Renal pelvis (tissue), 4 donors: Measurements from ENCODE around the gene GALNT18. TPM values are rescaled to one million over a fixed set of nuclear protein-coding genes. Genes with fewer than 3 reads are reported as not detected.

Source experiments
- DNase-seq: peaks from one replicate; pipeline ENCODE4 v3.0.0-alpha.2; 2013
- polyA plus RNA-seq, 3 donors: library from polyadenylated mRNA; unstranded; fragments of 120-200 nt; gene quantifications; one replicate each; pipeline ENCODE4 v1.2.1, GENCODE V29; 2013; ENCODE audit not compliant: insufficient read length in 3 of 3

Gene GALNT18
- polyA plus RNA-seq, 3 donors: 25.4 to 28.1 (median 26.4) TPM

- no peak for DNase-seq
Measured at GRCh38 chr11:11535611-11536010, 86.2 kb downstream of the GALNT18 start.

DNA sequence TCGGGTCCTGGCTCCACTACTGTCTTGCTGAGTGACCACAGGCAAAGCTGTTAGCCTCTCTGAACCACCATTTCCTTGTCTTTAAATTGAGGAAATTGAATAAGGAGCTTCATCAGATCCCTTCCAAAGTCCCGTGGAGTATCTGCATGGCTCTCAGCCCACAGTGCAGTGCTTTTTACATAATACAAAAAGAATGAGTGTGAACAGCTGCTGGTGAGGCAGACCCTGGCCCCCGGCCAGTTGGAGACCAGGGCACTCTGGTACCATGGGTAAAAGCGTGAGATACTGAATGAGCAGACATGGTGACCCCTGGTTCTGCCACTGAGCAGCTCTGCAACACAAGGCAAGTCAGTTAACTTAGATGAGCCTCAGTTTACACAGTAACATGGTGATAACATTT lies 86.8 kb downstream of the GALNT18 start:
- DNase-seq: no peak

- DNase-seq: no peak
Measured at GRCh38 chr11:11533751-11534150, 88.1 kb downstream of the GALNT18 start.

- DNase-seq: no peak
Measured at GRCh38 chr11:11533057-11533456, 88.7 kb downstream of the GALNT18 start.

GRCh38 chr11:11532574-11532973 lies 89.2 kb downstream of the GALNT18 start:
- DNase-seq: no peak

- no peak for DNase-seq
Measured at GRCh38 chr11:11531131-11531908, 90.5 kb downstream of the GALNT18 start.

- no peak for DNase-seq
Measured at GRCh38 chr11:11528986-11529385, 92.8 kb downstream of the GALNT18 start.

- no peak for DNase-seq
Measured at GRCh38 chr11:11525283-11525682, 96.5 kb downstream of the GALNT18 start.

DNA sequence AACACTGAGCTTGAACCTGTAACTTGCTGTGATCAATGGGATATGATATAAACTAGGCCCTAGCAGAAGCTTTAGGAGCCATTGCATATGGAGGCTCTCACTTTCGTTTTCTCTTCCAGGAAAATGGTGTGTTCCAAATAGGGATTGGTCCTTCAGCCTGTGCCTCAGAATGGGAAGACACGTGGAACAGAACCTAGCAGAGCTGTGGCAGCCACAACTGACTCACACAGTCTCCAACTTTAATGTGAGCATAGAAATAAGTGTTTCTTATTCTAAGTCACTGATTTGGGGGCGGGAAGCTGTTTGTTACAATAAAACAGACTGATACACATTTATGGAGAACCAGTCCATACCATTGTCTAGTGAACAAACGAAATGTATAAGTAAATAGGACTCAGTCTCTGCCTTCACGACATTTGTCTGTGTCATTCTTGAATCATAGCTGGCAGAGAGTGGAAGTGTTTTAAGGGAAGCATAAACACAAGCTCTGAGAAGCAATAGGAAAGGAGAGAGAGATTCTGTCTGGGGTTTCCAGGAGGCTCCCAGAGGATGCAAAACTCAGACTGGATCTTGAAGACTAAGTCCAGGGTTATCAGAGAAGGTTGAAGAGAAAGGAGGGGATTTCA lies 97.3 kb downstream of the GALNT18 start:
- no peak for DNase-seq

DNA sequence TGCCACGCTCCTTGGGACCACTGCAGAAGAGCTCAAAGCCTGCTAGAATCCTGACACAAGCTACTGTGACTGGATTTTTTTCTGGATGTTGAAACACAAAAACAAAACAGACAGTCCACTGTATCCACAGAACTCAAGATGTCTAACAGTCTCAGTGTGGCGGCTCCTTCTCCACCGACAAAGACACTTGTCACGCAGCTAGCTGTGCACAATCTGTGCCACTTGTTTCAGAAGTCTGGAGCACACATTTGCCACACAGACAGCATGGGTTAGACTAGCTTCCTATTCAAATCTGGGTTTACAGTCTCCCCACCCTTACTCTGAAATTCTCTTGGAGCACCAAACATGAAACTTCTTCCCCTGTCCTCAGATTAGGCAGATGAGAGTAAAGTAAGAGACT lies 99.2 kb downstream of the GALNT18 start:
- no peak for DNase-seq

DNA sequence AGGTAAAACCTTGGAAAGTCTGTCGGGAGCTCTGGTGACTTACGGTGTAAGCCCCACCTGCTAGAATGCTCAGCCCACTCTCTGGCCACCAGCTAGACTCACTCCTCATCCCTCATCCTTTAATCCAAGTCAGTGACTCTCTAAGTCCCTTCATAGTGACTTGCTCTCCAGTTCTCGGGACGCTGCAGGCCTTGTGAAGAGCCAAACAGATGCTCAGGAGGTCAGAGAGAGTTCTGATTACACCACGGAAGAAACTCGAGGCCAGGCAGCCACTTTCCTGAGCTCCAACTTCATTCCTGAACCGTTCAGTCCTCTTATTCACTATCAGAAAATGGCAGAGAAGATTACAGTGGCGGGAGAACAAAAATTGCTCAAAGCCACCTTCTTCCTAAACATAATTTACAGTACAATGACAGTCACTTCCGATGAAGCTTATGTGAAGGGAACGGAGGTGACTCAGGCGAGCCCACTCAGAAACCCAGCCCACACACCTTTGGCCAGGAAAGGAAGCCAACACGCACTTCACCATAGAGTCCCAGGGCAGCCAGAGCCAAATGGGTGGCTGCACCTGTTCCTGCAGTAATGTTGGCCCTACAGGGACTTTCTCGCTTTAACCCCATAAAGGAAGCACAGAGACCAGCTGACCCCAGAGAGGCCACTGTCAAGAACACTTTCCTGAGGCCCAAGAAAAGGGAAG lies 100.4 kb downstream of the GALNT18 start:
- DNase-seq: no peak

DNA sequence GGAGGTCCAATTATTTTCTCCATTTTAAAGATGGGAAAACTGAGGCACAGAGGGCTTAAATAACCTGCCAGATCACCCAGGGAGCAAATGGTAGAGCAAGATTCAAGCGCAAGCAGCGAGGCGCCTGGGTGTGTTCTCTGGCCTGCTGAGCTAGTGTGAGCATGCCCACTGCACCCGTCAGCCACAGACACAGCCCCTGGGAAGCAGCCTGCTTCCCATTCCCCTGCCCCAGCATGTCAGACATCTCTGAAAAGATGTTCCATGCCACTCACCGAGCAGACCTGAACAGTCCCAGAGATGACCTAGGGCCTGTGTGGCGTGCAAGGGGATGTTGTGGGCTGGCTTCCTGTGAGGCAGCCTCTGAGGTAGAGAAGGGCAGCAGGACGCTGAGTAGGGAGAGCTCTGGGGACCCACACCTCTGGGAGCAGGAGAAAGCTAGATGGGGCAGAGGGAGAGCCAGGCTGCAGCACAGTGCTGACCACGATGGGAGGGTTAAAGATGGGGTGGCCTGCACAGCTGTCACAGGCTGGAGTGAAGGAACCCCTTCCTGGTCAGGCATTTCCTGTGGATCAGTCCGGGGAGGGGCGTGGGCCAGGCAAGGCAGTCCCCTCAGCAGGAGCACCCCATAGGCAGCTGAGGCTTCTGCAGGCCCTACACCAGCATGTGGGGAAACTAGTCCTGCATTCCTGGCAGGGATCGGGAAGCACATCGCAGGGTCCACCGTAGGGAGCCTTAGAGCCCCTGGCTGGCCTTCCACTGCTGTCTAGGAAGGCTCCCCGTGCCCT lies 101.4 kb downstream of the GALNT18 start:
- no peak for DNase-seq

DNA sequence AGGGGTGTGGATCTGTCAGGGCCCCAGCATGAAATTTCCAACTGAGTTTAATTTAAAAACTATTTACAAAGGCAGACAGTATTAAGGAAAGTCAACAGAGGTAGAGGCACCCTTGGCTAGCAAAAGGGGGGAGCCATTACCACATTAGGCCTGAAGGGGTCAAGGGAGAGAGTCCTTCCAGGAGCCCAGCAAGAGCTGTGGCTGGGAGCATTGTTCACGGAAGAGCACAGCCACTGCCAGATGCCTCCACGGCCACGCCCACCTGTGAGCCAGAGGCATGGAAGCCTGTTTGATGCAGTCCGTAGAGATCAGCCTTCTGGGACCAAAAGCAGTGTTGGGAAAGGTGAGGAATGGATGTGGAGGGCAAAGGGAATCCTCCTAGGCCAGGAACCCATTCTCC lies 102.6 kb downstream of the GALNT18 start:
- no peak for DNase-seq

DNA sequence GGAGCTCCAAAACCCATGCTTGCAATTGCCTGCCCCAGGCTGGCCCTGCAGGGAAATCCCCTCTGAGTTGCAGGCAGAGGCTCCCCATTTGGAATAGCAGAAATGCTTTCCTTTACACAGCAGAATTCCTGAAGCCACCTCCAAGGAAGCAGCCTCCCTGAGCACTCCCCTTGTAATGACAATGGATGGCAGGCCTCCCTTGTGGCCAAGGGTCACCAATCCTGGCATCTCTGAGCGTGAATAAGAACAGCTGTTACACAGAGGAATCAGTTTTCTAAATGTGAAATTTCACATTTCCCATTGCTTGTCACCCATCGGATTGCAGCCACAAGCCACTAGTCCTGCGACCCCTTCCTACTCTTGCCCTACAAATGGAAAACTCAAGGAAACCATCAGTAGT lies 107.6 kb downstream of the GALNT18 start:
- DNase-seq: no peak

GRCh38 chr11:11513422-11513821 lies 108.4 kb downstream of the GALNT18 start:
- peak; percentile 43 for DNase-seq

DNA sequence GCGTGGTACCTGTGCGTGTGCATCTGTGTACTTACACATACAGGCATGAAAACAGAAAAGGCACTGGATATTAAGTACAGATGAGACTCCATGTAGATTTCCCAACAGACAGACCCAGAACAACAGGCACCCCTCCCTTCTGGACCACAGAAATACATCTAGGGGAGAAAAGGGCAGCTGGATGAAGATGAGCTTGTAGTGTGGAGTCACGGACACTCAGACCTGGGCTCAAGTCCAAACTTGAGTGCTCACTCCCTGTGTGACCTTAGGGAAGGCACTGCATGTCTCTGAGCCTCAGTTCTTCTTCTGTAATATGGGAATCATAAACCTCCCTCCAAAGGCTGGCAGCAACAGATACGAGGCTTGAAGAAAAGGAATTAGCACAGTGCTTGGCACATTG lies 108.9 kb downstream of the GALNT18 start:
- no peak for DNase-seq

DNA sequence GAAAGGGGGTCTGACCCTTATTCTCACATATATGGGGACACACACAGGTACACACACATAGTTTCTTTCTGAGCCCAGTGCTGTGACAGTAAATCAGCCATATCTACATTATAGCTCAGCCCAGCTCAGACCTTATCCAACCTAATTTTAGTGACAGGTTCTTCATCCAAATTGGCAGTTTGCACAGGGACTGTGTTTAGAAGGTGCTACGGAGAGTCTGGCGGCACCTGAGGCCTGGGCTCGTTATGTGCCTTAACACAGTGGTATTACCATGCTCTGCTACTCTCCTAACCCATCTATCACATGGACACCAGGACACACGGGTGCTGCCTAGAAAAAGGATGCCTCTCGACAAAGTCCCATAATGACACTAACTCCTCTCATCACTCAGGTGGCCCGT lies 109.3 kb downstream of the GALNT18 start:
- no peak for DNase-seq

GRCh38 chr11:11512090-11512489 lies 109.7 kb downstream of the GALNT18 start:
- no peak for DNase-seq

- no peak for DNase-seq
Measured at GRCh38 chr11:11510939-11511338, 110.9 kb downstream of the GALNT18 start.

- no peak for DNase-seq
Measured at GRCh38 chr11:11505692-11506091, 116.1 kb downstream of the GALNT18 start.

- no peak for DNase-seq
Measured at GRCh38 chr11:11505190-11505589, 116.6 kb downstream of the GALNT18 start.

GRCh38 chr11:11504071-11504470 lies 117.7 kb downstream of the GALNT18 start:
- DNase-seq: no peak
